Common myeloid progenitor, CD34-positive (primary cell): Measurements from ENCODE around the gene ARMH4.

Experiments
- CTCF ChIA-PET: fragments of 350-600 bp; sonication (Branson Sonifier 250); formaldehyde crosslinking; loops from one replicate; lab custom pipeline; 2021; ENCODE audit warnings: antibody characterized with exemption; lab: Charles Lee
- POLR2A ChIA-PET: fragments of 350-600 bp; sonication (Branson Sonifier 250); formaldehyde crosslinking; loops from one replicate; lab custom pipeline; 2021; ENCODE audit warnings: antibody characterized with exemption; lab: Charles Lee
- DNase-seq, 3 donors: peaks; one replicate each; pipeline versions ENCODE4 v3.0.0 to v3.0.0-alpha.2; 2013
- H3K27ac ChIP-seq, 2 experiments: 1 replicate in 1 of 2; 2 replicates in 1 of 2; pipeline ENCODE4 v1.7.0; 2013; ENCODE audit warnings: inconsistent platforms in 2 of 2, low read length in 2 of 2, mild to moderate bottlenecking in 2 of 2, low read depth in 1 of 2, moderate library complexity in 1 of 2; ENCODE audit not compliant: severe bottlenecking in 2 of 2, insufficient read depth in 1 of 2, poor library complexity in 1 of 2
- H3K27me3 ChIP-seq, 5 experiments: replicated peaks in 2 of 5; 1 replicate in 3 of 5; 2 replicates in 2 of 5; pipeline versions ENCODE4 v1.6.1 to v1.7.0; 2013; ENCODE audit warnings: low read length in 4 of 5, mild to moderate bottlenecking in 2 of 5, moderate library complexity in 2 of 5, inconsistent platforms in 1 of 5; ENCODE audit not compliant: insufficient read depth in 5 of 5, control insufficient read depth in 4 of 5
- H3K36me3 ChIP-seq, 4 experiments: 1 replicate in 2 of 4; 2 replicates in 2 of 4; pipeline versions ENCODE4 v1.6.1 to v1.7.0; 2013; ENCODE audit warnings: low read length in 3 of 4, control low read depth in 1 of 4, mild to moderate bottlenecking in 1 of 4; ENCODE audit not compliant: control insufficient read depth in 4 of 4, insufficient read depth in 4 of 4
- H3K4me1 ChIP-seq, 4 experiments: 1 replicate in 3 of 4; 2 replicates in 1 of 4; pipeline versions ENCODE4 v1.6.1 to v1.7.1; 2013; ENCODE audit warnings: low read length in 3 of 4, mild to moderate bottlenecking in 3 of 4, control low read depth in 1 of 4, inconsistent platforms in 1 of 4, moderate library complexity in 1 of 4; ENCODE audit not compliant: control insufficient read depth in 4 of 4, insufficient read depth in 4 of 4; ENCODE audit errors: control extremely low read depth in 1 of 4
- H3K4me3 ChIP-seq, 7 experiments: 1 replicate in 4 of 7; 2 replicates in 3 of 7; pipeline versions ENCODE4 v1.5.1 to v1.7.0; 2013; ENCODE audit warnings: mild to moderate bottlenecking in 7 of 7, low read length in 6 of 7, moderate library complexity in 6 of 7, inconsistent platforms in 2 of 7, low read depth in 2 of 7, control low read depth in 1 of 7; ENCODE audit not compliant: insufficient read depth in 4 of 7, control insufficient read depth in 1 of 7; ENCODE audit errors: extremely low read depth in 1 of 7
- H3K9me3 ChIP-seq, 5 experiments: 1 replicate in 4 of 5; 2 replicates in 1 of 5; pipeline versions ENCODE4 v1.6.1 to v1.7.1; 2013; ENCODE audit warnings: low read length in 4 of 5, mild to moderate bottlenecking in 2 of 5, inconsistent platforms in 1 of 5, low read depth in 1 of 5, moderate library complexity in 1 of 5; ENCODE audit not compliant: control insufficient read depth in 4 of 5, insufficient read depth in 2 of 5; ENCODE audit errors: control extremely low read depth in 1 of 5
- WGBS: methylation state at CpG from one replicate; pipeline ENCODE4 v1.1.5; 2013; ENCODE audit not compliant: insufficient coverage; 5-methylcytosine and 5-hydroxymethylcytosine counted together

ARMH4 gene

DNA sequence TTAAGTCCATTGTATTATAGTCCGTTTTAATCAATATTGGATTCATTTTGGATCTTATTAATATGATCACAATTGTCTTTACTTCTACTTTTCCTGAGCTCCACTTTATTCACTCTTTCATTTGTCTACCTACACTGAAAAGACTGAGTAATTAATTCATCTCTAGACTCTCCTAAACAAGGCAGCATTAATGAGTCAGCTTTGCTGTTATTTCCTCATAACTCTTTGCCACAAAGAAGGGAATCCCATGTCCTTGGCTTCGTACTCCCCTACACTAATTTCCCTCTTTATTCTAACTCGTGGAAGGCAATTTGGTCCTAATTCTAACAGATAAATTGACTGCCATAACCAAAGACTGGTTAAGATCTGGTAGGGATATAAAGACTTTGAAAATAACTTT, 91.9 kb downstream of the ARMH4 start:
- ChIA-PET POLR2A (no interaction called here), CTCF (interaction anchor here (1.0 kb wide), 1 partner anchor 11 kb away, joined by 3 read pairs; no protein-coding TSS in a partner anchor)
- 83% methylated on average over 1 of the region's 3 CpGs for WGBS

GRCh38 chr14:58059126-58059525, 92.9 kb downstream of the ARMH4 start:
- Histone ChIP-seq H3K36me3 (no peaks in the 10 kb centered on the region), H3K4me3 (no peak overlapping the region), H3K27ac (no peak overlapping the region), H3K4me1 (no peaks in the 10 kb centered on the region), H3K27me3 (peaks cover 0 to 4% (median 0%) of the 10 kb centered on the region in 5 experiments), H3K9me3 (no peaks in the 10 kb centered on the region)
- WGBS: 100% methylated on average over 2 of the region's 3 CpGs
- CTCF ChIA-PET: interaction anchor here (1.0 kb wide), 1 partner anchor 12 kb away, joined by 3 read pairs; no protein-coding TSS in a partner anchor
- DNase-seq: no peak
- POLR2A ChIA-PET: no interaction called here

More for the DNA sequence above, 91.9 kb downstream of the ARMH4 start:
- Histone ChIP-seq H3K36me3 (no peaks in the 10 kb centered on the region), H3K4me3 (no peak overlapping the region), H3K4me1 (no peaks in the 10 kb centered on the region), H3K27ac (no peak overlapping the region), H3K27me3 (peaks cover 0 to 4% (median 0%) of the 10 kb centered on the region in 5 experiments), H3K9me3 (no peaks in the 10 kb centered on the region)
- DNase-seq: no peak

GRCh38 chr14:58055497-58056010, 96.5 kb downstream of the ARMH4 start:
- Histone ChIP-seq H3K9me3 (no peaks in the 10 kb centered on the region), H3K27me3 (peaks cover 0 to 4% (median 0%) of the 10 kb centered on the region in 5 experiments), H3K36me3 (no peaks in the 10 kb centered on the region), H3K4me3 (no peak overlapping the region), H3K27ac (no peak overlapping the region), H3K4me1 (no peaks in the 10 kb centered on the region)
- CTCF ChIA-PET: interaction anchor here (0.8 to 1.2 kb wide), 3 partner anchors 11 to 16 kb away, joined by 3 to 4 read pairs (median 3); no protein-coding TSS in a partner anchor
- peak in 1 of 3 donors; percentile 1 for DNase-seq
- POLR2A ChIA-PET: interaction anchor here (0.6 kb wide), 1 partner anchor 15 kb away, joined by 3 read pairs; no protein-coding TSS in a partner anchor

GRCh38 chr14:58054100-58054499, 97.9 kb downstream of the ARMH4 start:
- peaks cover 0 to 4% (median 0%) of the 10 kb centered on the region in 5 experiments for H3K27me3 ChIP-seq
- no peaks in the 10 kb centered on the region for H3K9me3 ChIP-seq
- ChIA-PET POLR2A (no interaction called here), CTCF (no interaction called here)
- no peak for DNase-seq
- H3K4me1 ChIP-seq: no peaks in the 10 kb centered on the region
- H3K27ac ChIP-seq: no peak overlapping the region
- H3K36me3 ChIP-seq: no peaks in the 10 kb centered on the region
- no peak overlapping the region for H3K4me3 ChIP-seq
- WGBS: 86% methylated on average over 1 of the region's 3 CpGs

- ChIA-PET CTCF (no interaction called here), POLR2A (no interaction called here)
- no peak overlapping the region for H3K27ac ChIP-seq
- H3K9me3 ChIP-seq: peaks cover 0 to 5% (median 4%) of the 10 kb centered on the region in 5 experiments
- no peak for DNase-seq
- WGBS: 76% methylated on average over 5 of the region's 5 CpGs
- H3K4me1 ChIP-seq: no peaks in the 10 kb centered on the region
- peaks cover 0 to 6% (median 0%) of the 10 kb centered on the region in 5 experiments for H3K27me3 ChIP-seq
- H3K4me3 ChIP-seq: no peak overlapping the region
- H3K36me3 ChIP-seq: no peaks in the 10 kb centered on the region
These were observed 103.8 kb downstream of the ARMH4 start for GRCh38 chr14:58048219-58048618.

GRCh38 chr14:58027904-58028303, 124.1 kb downstream of the ARMH4 start:
- POLR2A ChIA-PET: no interaction called here
- Histone ChIP-seq H3K4me3 (no peak overlapping the region), H3K27me3 (peaks cover 0 to 3% (median 0%) of the 10 kb centered on the region in 5 experiments), H3K27ac (no peak overlapping the region), H3K9me3 (no peaks in the 10 kb centered on the region), H3K36me3 (no peaks in the 10 kb centered on the region), H3K4me1 (no peaks in the 10 kb centered on the region)
- CTCF ChIA-PET: no interaction called here
- no peak for DNase-seq

DNA sequence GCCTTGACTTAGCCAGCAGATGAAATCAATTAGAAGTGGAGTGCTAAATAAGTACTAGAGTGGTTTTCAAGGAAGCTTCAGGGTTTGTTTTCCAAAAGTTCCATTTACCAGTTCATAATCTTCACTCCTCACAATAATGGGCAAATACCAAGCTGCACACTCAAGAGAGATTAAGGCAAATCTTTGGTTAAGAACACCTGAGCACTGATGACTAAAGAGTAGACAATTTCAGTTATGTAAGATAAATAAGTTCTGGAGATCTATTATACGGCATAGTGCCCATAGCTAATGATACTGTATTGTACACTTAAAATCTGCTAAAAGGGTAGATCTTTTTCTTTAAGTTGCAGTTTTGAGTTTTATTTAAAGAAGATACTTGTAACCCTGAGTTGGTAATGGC, 125.0 kb downstream of the ARMH4 start:
- H3K9me3 ChIP-seq: no peaks in the 10 kb centered on the region
- H3K27ac ChIP-seq: no peak overlapping the region
- peaks cover 0 to 3% (median 0%) of the 10 kb centered on the region in 5 experiments for H3K27me3 ChIP-seq
- CTCF ChIA-PET: no interaction called here
- POLR2A ChIA-PET: no interaction called here
- no peak for DNase-seq
- no peak overlapping the region for H3K4me3 ChIP-seq
- H3K4me1 ChIP-seq: no peaks in the 10 kb centered on the region
- H3K36me3 ChIP-seq: no peaks in the 10 kb centered on the region
- WGBS: no CpG with 5 or more reads among the region's 1 CpG
